Measurements from ENCODE around the gene CDCP2.
A peak's percentile ranks its signal among the peaks of the same experiment; 100 is the strongest.

Gene CDCP2

GRCh38 chr1:54135436-54136120, 17.2 kb downstream of the CDCP2 start:
- DNase-seq: no peak

GRCh38 chr1:54134295-54134694, 18.5 kb downstream of the CDCP2 start:
- DNase-seq: no peak

- DNase-seq: no peak
Measured at GRCh38 chr1:54132495-54132894, 20.3 kb downstream of the CDCP2 start.

- no peak for DNase-seq
Measured at GRCh38 chr1:54131419-54131818, 21.4 kb downstream of the CDCP2 start.

GRCh38 chr1:54129858-54130257, 22.9 kb downstream of the CDCP2 start:
- no peak for DNase-seq

- DNase-seq: no peak
Measured at GRCh38 chr1:54127594-54128300, 25.1 kb downstream of the CDCP2 start.

- no peak for DNase-seq
Measured at GRCh38 chr1:54126271-54126815, 26.5 kb downstream of the CDCP2 start.

GRCh38 chr1:54125386-54126070, 27.3 kb downstream of the CDCP2 start:
- peak; percentile 31 for DNase-seq

- no peak for DNase-seq
Measured at GRCh38 chr1:54124906-54125305, 27.9 kb downstream of the CDCP2 start.

GRCh38 chr1:54124472-54124871, 28.3 kb downstream of the CDCP2 start:
- DNase-seq: no peak

GRCh38 chr1:54122992-54123391, 29.8 kb downstream of the CDCP2 start:
- no peak for DNase-seq

GRCh38 chr1:54122135-54122751, 30.6 kb downstream of the CDCP2 start:
- no peak for DNase-seq

GRCh38 chr1:54121482-54122134, 31.2 kb downstream of the CDCP2 start:
- peak; percentile 39 for DNase-seq

- no peak for DNase-seq
Measured at GRCh38 chr1:54120698-54121481, 31.9 kb downstream of the CDCP2 start.

GRCh38 chr1:54120018-54120697, 32.6 kb downstream of the CDCP2 start:
- no peak for DNase-seq

GRCh38 chr1:54118704-54119103, 34.1 kb downstream of the CDCP2 start:
- DNase-seq: no peak

- DNase-seq: no peak
Measured at GRCh38 chr1:54117815-54118563, 34.8 kb downstream of the CDCP2 start.

- DNase-seq: no peak
Measured at GRCh38 chr1:54115520-54115919, 37.3 kb downstream of the CDCP2 start.

GRCh38 chr1:54114955-54115354, 37.8 kb downstream of the CDCP2 start:
- no peak for DNase-seq

- DNase-seq: no peak
Measured at GRCh38 chr1:54114001-54114400, 38.8 kb downstream of the CDCP2 start.
